Epithelial cell of proximal tubule (primary cell): ENCODE measurements around the gene POU2F2. TPM values are rescaled to one million over a fixed set of nuclear protein-coding genes. Genes with fewer than 3 reads are reported as not detected.

ENCODE experiments used
- DNase-seq: peaks from one replicate; pipeline ENCODE4 v3.0.0-alpha.2; 2011; ENCODE audit warnings: low read depth
- H3K4me3 ChIP-seq: 2 replicates; pipeline ENCODE4 v1.5.1; 2011; ENCODE audit warnings: low read depth, mild to moderate bottlenecking, low read length
- CTCF ChIP-seq: conservative IDR thresholded peaks from 2 replicates; pipeline ENCODE4 v1.5.1; 2012; ENCODE audit warnings: low read depth, mild to moderate bottlenecking, low read length
- total RNA-seq: library from RNA; depleted of rRNA; stranded (reverse); fragments of >200 nt; gene quantifications from 2 replicates; pipeline ENCODE4 v1.2.3, GENCODE V29; 2015

POU2F2 gene
- total RNA-seq, 1 donor from 2014 or later = 0.46 TPM

- no peak for TF ChIP-seq CTCF
- no peak overlapping the region for H3K4me3 ChIP-seq
- no peak for DNase-seq
Observed at GRCh38 chr19:42168206-42168605, 36.0 kb upstream of the POU2F2 start.

- no peak for TF ChIP-seq CTCF
- no peak overlapping the region for H3K4me3 ChIP-seq
- no peak for DNase-seq
Observed at GRCh38 chr19:42166316-42166715, 34.1 kb upstream of the POU2F2 start.

GRCh38 chr19:42165146-42165545 is 32.9 kb upstream of the POU2F2 start:
- no peak overlapping the region for H3K4me3 ChIP-seq
- DNase-seq = no peak
- no peak for TF ChIP-seq CTCF

GRCh38 chr19:42161616-42162263 is 29.5 kb upstream of the POU2F2 start:
- TF ChIP-seq CTCF = no peak
- no peak for DNase-seq
- H3K4me3 ChIP-seq = no peak overlapping the region

GRCh38 chr19:42159942-42160341 is 27.7 kb upstream of the POU2F2 start:
- no peak for DNase-seq
- H3K4me3 ChIP-seq = no peak overlapping the region
- TF ChIP-seq CTCF = no peak

GRCh38 chr19:42158926-42159325 is 26.7 kb upstream of the POU2F2 start:
- DNase-seq = no peak
- TF ChIP-seq CTCF = no peak

GRCh38 chr19:42156571-42156970 is 24.3 kb upstream of the POU2F2 start:
- no peak overlapping the region for H3K4me3 ChIP-seq
- no peak for DNase-seq
- TF ChIP-seq CTCF = no peak

More at GRCh38 chr19:42158926-42159325, 26.7 kb upstream of the POU2F2 start:
- no peak overlapping the region for H3K4me3 ChIP-seq
